ENCODE measurements around the gene SORBS2.

- TF ChIP-seq POLR2AphosphoS5 (IDR thresholded peaks at IDR 0.05) (no peak), CTCF (IDR thresholded peaks at IDR 0.05) (no peak), EP300 (IDR thresholded peaks at IDR 0.05) (no peak), POLR2A (IDR thresholded peaks at IDR 0.05) (no peak)
These were observed 76.1 kb downstream of the SORBS2 start for GRCh38 chr4:185735866-185736400.
